Measurements from ENCODE around the gene MAD1L1.

- TF ChIP-seq CTCF (conservative IDR thresholded peaks at IDR 0.05; ENCODE audit: low read depth, low read length), result no peak
- TF ChIP-seq EZH2 (IDR thresholded peaks at IDR 0.05; ENCODE audit: borderline replicate concordance, low read depth, low read length, poor library complexity, severe bottlenecking), result no peak
Measured at GRCh38 chr7:1787681-1788235, 445.0 kb downstream of the MAD1L1 start.
